OCI-M2 (cell line): Measurements from ENCODE around the gene NT5DC3.
"Not testable (repeated sequence)": the region's sequence is repeated elsewhere in the genome, so short reads cannot be mapped to it uniquely, and the experiment has no call there.

Experiments
- DNase-seq: peaks from one replicate; lab custom pipeline; 2025; ENCODE audit not compliant: unreplicated experiment; lab: John Stamatoyannopoulos, UW

The NT5DC3 gene

GRCh38 chr12:103855896-103856657 lies 15.0 kb upstream of the NT5DC3 start:
- no peak for DNase-seq

- no peak for DNase-seq
Measured at GRCh38 chr12:103855036-103855712, 14.1 kb upstream of the NT5DC3 start.

GRCh38 chr12:103854372-103854973 lies 13.4 kb upstream of the NT5DC3 start:
- DNase-seq, result no peak

GRCh38 chr12:103852498-103852997 lies 11.5 kb upstream of the NT5DC3 start:
- DNase-seq, result no peak

- DNase-seq, result no peak
Measured at GRCh38 chr12:103851127-103851526, 10.1 kb upstream of the NT5DC3 start.

GRCh38 chr12:103850429-103850828 lies 9.4 kb upstream of the NT5DC3 start:
- DNase-seq, result no peak

- no peak for DNase-seq
Measured at GRCh38 chr12:103848917-103849491, 8.0 kb upstream of the NT5DC3 start.

GRCh38 chr12:103848143-103848542 lies 7.1 kb upstream of the NT5DC3 start:
- DNase-seq, result no peak

- no peak for DNase-seq
Measured at GRCh38 chr12:103846415-103846814, 5.4 kb upstream of the NT5DC3 start.

- DNase-seq, result no peak
Measured at GRCh38 chr12:103844305-103844704, 3.3 kb upstream of the NT5DC3 start.

GRCh38 chr12:103841690-103842584 lies 903 bp upstream of the NT5DC3 start:
- DNase-seq, result peak; percentile 13

- DNase-seq, result no peak
Measured at GRCh38 chr12:103840462-103840875, 565 bp downstream of the NT5DC3 start.

- DNase-seq, result no peak
Measured at GRCh38 chr12:103839609-103840461, 1.2 kb downstream of the NT5DC3 start.

- no peak for DNase-seq
Measured at GRCh38 chr12:103839103-103839502, 1.9 kb downstream of the NT5DC3 start.

GRCh38 chr12:103838254-103838914 lies 2.6 kb downstream of the NT5DC3 start:
- no peak for DNase-seq

- DNase-seq, result no peak
Measured at GRCh38 chr12:103836345-103836744, 4.7 kb downstream of the NT5DC3 start.

- not testable (repeated sequence) for DNase-seq
Measured at GRCh38 chr12:103835747-103836335, 5.2 kb downstream of the NT5DC3 start.

- no peak for DNase-seq
Measured at GRCh38 chr12:103834942-103835341, 6.1 kb downstream of the NT5DC3 start.

GRCh38 chr12:103833891-103834290 lies 7.1 kb downstream of the NT5DC3 start:
- no peak for DNase-seq
